Mesothelial cell of epicardium (in vitro differentiated cells): ENCODE measurements around the gene TFR2. TPM values are rescaled to one million over a fixed set of nuclear protein-coding genes. Genes with fewer than 3 reads are reported as not detected.

Experiments used
- DNase-seq, 2 experiments: peaks; one replicate each; pipeline ENCODE4 v3.0.0; 2021; ENCODE audit warnings: low spot score in 2 of 2; ENCODE audit not compliant: unreplicated experiment in 2 of 2
- H3K27ac Mint-ChIP-seq: 2 replicates; pipeline ENCODE4 v1.8.0; 2021; ENCODE audit warnings: mixed read lengths
- H3K27me3 Mint-ChIP-seq: 2 replicates; pipeline ENCODE4 v1.8.0; 2021; ENCODE audit warnings: low read depth, mixed read lengths
- H3K36me3 Mint-ChIP-seq: 2 replicates; pipeline ENCODE4 v1.8.0; 2021; ENCODE audit warnings: mixed read lengths
- H3K4me1 Mint-ChIP-seq: 2 replicates; pipeline ENCODE4 v1.8.0; 2021; ENCODE audit warnings: mixed read lengths
- H3K4me3 Mint-ChIP-seq: 2 replicates; pipeline ENCODE4 v1.8.0; 2021; ENCODE audit warnings: mild to moderate bottlenecking, moderate library complexity, mixed read lengths
- H3K9me3 Mint-ChIP-seq: 2 replicates; pipeline ENCODE4 v1.8.0; 2021; ENCODE audit warnings: mixed read lengths
- total RNA-seq: library from RNA; stranded (reverse); gene quantifications from 3 replicates; pipeline ENCODE4 v1.2.1, GENCODE V29; 2021
- TF ChIP-seq, protein P1 (sequence below): fragments of 200-600 bp; sonication (generic); IDR thresholded peaks from one replicate; pipeline ENCODE4 v1.5.0; 2021; ENCODE audit warnings: antibody characterized with exemption; ENCODE audit not compliant: unreplicated experiment

TFR2 gene
- total RNA-seq, 1 donor from 2014 or later: 0.54 TPM

DNA sequence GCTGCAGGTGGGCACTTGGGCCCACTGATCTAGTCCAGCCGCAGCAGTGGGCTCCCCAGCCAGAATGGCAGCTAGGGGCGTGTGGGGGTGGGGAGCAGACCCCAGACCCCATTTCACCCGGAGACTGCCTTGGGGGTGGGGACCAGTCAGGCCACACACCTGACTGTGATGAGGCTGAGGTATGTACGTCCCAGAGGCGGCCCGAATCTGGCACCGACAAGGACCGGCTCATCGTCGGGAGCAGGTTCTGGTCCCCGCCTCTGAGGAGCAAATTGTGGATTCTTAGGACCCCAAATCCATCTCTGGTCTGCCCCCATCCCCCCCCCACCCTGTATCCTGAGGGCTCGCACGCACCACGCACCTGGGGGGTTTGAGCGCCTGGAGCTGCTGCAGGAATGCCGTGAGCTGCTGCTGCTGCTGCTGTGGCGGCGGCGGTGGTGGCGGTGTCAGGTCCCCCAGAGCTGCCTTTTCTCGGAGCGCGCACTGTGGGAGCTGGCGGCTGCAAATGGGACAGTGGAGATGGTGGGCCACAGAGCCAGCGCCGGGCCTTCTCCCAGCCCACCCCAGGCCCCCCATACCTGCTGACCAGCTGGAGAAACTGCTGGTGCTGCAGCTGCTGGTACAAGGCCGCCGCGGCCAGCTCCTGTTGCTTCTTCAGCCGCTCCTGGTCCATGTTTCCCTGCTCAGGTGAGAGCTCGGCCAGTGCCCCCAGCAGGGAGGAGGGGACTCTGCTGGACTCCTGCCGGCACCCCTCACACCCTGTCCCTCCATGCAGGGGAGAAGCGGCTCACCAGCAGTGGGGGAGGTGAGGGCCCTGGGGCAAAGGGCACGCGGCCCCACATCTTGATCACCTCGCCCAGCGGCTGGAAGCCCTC lies 42.5 kb upstream of the TFR2 start:
- Mint-ChIP-seq H3K27me3 (no peaks in the 10 kb centered on the region), H3K4me3 (no peak overlapping the region), H3K4me1 (peaks cover 9% of the 10 kb centered on the region), H3K9me3 (no peaks in the 10 kb centered on the region), H3K27ac (no peak overlapping the region), H3K36me3 (peaks cover 17% of the 10 kb centered on the region)
- TF ChIP-seq, protein P1, sequence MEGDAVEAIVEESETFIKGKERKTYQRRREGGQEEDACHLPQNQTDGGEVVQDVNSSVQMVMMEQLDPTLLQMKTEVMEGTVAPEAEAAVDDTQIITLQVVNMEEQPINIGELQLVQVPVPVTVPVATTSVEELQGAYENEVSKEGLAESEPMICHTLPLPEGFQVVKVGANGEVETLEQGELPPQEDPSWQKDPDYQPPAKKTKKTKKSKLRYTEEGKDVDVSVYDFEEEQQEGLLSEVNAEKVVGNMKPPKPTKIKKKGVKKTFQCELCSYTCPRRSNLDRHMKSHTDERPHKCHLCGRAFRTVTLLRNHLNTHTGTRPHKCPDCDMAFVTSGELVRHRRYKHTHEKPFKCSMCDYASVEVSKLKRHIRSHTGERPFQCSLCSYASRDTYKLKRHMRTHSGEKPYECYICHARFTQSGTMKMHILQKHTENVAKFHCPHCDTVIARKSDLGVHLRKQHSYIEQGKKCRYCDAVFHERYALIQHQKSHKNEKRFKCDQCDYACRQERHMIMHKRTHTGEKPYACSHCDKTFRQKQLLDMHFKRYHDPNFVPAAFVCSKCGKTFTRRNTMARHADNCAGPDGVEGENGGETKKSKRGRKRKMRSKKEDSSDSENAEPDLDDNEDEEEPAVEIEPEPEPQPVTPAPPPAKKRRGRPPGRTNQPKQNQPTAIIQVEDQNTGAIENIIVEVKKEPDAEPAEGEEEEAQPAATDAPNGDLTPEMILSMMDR: no peak
- DNase-seq: no peak

DNA sequence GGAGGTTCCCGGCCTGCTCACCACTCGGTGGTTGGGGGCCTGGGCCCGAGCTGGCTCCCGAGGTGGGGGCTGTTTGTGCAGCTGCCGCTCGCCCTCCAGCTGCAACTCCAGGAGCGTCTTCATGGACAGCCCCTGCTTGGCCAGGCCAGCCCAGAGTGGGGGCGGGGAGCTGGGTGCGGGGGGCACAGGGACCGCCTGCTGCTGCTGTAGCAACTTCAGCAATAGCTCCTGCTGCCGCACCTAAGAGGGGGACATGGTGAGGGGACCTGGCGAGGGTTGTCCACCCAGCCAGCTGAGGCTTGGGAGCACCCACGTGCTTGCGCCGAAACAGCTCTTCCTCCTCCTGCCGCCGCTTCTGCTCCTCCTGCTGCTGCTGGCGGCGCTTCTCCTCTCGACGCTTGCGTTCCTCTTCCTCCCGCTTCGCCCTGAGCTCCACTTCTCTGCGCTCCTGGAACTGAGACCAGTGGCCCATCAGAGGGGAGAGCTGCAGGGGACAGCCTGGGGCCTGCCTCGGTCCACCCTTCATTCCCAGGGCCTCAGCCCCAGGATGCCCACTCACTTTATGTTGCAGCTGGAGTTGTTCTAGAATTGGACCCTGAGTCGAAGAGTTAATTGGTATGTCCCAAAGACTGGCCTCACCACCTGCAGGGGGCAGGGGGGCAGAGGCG lies 41.8 kb upstream of the TFR2 start:
- Mint-ChIP-seq H3K9me3 (no peaks in the 10 kb centered on the region), H3K36me3 (peaks cover 16% of the 10 kb centered on the region), H3K27me3 (no peaks in the 10 kb centered on the region), H3K4me1 (peaks cover 13% of the 10 kb centered on the region), H3K4me3 (no peak overlapping the region), H3K27ac (no peak overlapping the region)
- TF ChIP-seq, protein P1: no peak
- DNase-seq: no peak

DNA sequence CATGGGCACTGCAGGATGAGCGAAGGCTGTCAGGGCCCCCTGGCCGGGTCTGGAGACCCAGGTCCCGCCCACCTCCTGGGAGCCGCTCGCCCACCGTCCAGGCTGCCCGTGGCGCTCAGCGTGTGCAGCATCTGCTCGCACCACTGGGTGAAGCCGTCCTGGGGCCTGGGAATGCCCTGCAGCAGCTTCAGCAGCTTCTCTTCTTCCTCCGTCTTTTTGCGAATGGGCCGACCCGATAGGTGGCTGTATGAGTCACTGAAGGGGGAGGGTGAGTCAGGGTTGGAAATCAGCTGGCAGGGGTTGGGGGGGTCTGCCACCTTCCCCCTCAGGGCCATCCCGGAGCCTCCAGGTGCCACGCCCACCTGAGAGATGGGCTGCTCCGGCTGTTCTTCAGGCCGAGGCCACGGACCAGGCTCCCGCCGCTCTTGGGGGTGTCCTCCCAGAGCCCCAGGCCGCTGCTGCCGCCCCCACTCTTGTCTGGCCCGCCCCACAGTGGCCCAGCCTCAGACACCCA lies 40.9 kb upstream of the TFR2 start:
- H3K27ac Mint-ChIP-seq: no peak overlapping the region
- TF ChIP-seq, protein P1: no peak
- no peak overlapping the region for H3K4me3 Mint-ChIP-seq
- no peaks in the 10 kb centered on the region for H3K9me3 Mint-ChIP-seq
- H3K36me3 Mint-ChIP-seq: peaks cover 19% of the 10 kb centered on the region
- no peaks in the 10 kb centered on the region for H3K27me3 Mint-ChIP-seq
- DNase-seq: no peak
- H3K4me1 Mint-ChIP-seq: peaks cover 14% of the 10 kb centered on the region

DNA sequence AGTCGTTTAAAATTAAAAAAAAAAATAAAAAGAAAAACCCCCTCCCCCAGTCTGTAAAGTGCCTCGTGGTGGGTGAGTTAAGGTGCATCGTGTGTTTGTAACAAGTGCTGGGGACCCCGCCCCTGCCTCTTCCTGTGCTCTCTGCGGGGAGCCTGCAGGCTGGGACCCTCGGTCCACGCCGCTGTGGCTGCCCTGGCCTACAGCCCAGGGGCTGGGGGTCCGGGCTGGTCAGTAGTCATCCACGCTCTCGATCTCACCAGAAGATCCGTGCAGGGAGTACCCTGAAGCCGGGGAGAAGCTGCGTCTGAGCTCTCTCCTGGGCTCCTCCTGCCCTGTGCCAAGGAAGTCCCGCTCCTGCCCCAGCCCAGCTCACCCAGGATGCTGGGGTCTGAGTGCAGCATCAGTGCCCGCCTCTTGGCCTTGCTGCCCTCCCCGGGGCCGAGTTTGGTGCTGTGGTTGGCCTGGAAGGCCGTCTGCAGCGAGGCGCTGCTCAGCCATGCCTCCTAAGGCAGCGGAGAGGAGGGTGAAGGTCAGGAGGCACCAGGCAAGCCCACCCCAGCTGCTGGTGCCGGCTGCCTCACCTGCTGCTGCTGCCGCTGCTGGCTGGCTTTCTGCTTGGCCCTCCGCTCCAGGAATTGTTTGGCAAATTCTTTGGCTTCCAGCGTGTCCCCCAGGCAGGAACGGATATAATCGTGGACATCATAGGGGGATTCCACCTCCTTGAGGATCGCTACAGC lies 40.3 kb upstream of the TFR2 start:
- TF ChIP-seq, protein P1: no peak
- no peak overlapping the region for H3K27ac Mint-ChIP-seq
- H3K9me3 Mint-ChIP-seq: no peaks in the 10 kb centered on the region
- peaks cover 19% of the 10 kb centered on the region for H3K36me3 Mint-ChIP-seq
- no peak overlapping the region for H3K4me3 Mint-ChIP-seq
- H3K4me1 Mint-ChIP-seq: peaks cover 15% of the 10 kb centered on the region
- DNase-seq: no peak
- H3K27me3 Mint-ChIP-seq: no peaks in the 10 kb centered on the region

DNA sequence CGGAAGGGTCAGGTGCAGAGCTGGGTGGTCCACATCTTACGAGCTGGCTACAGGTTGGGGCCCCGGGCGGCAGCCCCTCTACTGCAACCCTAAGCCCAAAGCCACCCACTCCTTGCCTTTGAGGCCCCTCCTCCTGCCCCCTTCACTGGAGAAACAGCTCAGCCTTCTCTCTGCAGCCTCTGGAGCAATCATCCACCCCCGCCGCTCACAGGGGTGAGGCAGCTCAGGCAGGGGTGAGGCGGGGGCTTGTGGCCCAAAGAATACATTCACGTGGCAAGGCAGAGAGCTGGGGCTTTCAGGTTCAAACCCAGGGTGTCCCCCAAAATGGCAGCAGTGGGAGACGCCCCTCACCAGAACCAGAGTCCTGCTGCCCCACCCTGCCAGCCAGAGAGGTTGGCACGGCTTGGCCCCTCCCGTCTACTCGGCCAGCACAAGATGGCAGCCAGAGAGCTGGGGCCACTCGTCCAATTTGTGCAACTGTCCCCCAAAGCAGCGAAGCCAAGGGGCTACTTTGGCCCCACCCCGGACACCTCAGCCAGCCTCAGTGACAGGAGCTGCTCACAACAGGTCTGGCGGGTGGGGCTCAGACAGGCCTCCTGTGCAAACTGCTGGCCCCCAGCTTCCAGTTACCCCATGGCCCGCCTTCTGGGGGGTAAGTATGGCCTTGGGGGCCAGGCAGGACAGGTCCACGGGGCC lies 39.4 kb upstream of the TFR2 start:
- no peak for DNase-seq
- TF ChIP-seq, protein P1: no peak
- H3K36me3 Mint-ChIP-seq: peaks cover 19% of the 10 kb centered on the region
- H3K4me1 Mint-ChIP-seq: peaks cover 21% of the 10 kb centered on the region
- no peaks in the 10 kb centered on the region for H3K27me3 Mint-ChIP-seq
- no peak overlapping the region for H3K4me3 Mint-ChIP-seq
- H3K9me3 Mint-ChIP-seq: no peaks in the 10 kb centered on the region
- H3K27ac Mint-ChIP-seq: no peak overlapping the region
